ENCODE measurements around the gene ACAD8.

DNA sequence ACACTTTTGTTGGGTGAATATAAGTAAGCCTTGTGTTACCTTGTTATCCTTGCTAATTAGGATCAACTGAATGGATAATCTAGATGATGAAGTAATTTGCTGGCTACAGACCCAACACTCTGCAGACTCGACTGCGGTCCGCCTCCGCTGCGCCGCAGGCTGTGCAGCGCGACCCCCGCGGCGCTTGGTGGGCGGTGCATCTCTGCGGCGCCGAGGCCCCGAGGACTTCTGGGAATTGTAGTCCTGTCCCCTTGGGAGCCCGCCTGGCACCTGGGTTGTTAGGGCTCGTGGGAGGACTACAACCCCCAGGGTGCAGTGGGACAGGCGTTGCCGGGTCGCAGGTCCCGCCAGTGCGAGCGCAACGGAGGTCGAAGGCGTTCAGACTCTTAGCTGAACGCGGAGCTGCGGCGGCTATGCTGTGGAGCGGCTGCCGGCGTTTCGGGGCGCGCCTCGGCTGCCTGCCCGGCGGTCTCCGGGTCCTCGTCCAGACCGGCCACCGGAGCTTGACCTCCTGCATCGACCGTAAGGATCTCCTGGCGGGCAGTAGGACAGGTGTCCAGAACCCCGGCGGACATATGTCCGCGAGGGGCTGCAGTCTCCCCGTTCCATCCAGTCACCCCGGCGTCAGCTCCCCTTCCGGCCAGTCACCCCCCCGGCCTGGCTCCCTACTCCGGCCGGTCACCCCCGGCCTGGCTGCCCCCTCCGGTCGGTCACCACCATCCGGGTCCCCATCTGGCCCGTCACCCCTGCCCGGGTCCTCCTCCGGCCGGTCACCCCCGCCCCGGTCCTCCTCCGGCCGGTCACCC lies at the start of gene ACAD8, which contains the start of gene THYN1:
- TF ChIP-seq CTCF (IDR thresholded peaks at IDR 0.05; ENCODE audit: low read depth, low read length) (no peak), EZH2phosphoT487 (IDR thresholded peaks at IDR 0.05; ENCODE audit: low read depth) (no peak)
